ENCODE data around the gene CPSF4L.

DNA sequence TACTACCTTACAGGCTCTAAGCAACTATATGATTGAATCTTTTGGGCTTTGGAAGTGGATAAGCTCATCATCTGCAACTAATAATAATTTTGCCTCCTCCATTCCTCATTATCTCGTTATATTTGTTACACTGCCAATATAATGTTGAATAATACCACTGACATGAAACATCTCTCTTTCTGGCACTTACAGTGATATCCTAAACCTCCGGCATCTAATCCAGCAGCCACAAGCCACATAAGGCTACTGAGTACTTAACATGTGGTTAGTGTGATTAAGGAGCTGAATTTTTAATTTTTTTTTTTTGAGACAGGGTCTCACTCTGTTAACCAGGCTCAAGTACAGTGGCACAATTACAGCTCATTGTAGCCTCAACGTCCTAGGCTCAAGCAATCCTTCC is 40.5 kb upstream of the CPSF4L start:
- TF ChIP-seq, protein P1, sequence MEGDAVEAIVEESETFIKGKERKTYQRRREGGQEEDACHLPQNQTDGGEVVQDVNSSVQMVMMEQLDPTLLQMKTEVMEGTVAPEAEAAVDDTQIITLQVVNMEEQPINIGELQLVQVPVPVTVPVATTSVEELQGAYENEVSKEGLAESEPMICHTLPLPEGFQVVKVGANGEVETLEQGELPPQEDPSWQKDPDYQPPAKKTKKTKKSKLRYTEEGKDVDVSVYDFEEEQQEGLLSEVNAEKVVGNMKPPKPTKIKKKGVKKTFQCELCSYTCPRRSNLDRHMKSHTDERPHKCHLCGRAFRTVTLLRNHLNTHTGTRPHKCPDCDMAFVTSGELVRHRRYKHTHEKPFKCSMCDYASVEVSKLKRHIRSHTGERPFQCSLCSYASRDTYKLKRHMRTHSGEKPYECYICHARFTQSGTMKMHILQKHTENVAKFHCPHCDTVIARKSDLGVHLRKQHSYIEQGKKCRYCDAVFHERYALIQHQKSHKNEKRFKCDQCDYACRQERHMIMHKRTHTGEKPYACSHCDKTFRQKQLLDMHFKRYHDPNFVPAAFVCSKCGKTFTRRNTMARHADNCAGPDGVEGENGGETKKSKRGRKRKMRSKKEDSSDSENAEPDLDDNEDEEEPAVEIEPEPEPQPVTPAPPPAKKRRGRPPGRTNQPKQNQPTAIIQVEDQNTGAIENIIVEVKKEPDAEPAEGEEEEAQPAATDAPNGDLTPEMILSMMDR (IDR thresholded peaks at IDR 0.05) = no peak
- TF ChIP-seq POLR2A (IDR thresholded peaks at IDR 0.05) (no peak), EP300 (IDR thresholded peaks at IDR 0.05) (no peak)

Measured in tibial nerve (tissue), 4 donors.